Activated CD4-positive, alpha-beta T cell treated with anti-CD3 and anti-CD28 coated beads for 24 hours (primary cell): ENCODE results near the gene C1orf116.

ENCODE experiments used
- DNase-seq, 2 donors: peaks; one replicate each; pipeline ENCODE4 v3.0.0-alpha.2; 2020; ENCODE audit warnings: low read depth in 2 of 2

Gene C1orf116

GRCh38 chr1:207034998-207035397 is 2.4 kb upstream of the C1orf116 start:
- DNase-seq = no peak

GRCh38 chr1:207034208-207034607 is 1.7 kb upstream of the C1orf116 start:
- DNase-seq = no peak

DNA sequence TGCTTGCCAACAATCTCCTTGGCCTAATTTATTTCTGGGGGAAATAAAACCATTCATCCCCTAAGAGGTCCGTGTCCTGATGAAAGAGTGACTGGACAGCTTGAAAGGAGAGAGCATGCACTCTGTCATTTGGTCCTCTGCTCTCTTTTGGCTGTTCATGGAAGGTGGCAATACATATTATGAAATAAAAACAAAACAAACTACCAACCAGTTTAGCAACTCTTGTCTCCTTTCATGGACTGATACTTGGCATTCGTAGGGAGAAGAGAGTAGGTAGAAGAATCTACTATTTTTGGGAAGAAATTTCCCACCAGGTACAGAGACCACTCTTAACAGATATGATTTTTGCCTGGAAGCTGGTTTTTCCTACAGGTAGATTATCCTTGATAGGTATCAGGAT is 746 bp upstream of the C1orf116 start:
- DNase-seq = no peak

- no peak for DNase-seq
Measured at GRCh38 chr1:207031632-207032264, 808 bp downstream of the C1orf116 start.

DNA sequence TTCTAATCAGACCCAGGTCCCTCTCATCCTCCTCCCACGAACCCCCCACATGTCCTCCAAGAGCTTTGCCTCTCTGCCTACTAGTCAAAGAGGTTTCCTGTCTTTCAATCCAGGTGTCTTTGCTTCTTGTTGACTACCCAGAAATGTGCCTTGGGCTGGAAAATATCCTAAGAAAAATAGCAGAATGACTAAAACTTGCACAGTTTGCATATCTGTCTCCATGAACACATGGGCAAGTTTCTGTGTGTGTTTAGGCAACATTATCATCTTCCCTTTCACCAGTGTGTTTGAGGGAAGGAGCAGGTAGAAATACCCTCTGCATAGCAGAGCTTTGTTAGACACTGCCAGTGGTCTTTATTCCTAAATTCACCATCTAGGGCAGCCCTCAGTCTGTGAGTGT is 1.5 kb downstream of the C1orf116 start:
- no peak for DNase-seq

DNA sequence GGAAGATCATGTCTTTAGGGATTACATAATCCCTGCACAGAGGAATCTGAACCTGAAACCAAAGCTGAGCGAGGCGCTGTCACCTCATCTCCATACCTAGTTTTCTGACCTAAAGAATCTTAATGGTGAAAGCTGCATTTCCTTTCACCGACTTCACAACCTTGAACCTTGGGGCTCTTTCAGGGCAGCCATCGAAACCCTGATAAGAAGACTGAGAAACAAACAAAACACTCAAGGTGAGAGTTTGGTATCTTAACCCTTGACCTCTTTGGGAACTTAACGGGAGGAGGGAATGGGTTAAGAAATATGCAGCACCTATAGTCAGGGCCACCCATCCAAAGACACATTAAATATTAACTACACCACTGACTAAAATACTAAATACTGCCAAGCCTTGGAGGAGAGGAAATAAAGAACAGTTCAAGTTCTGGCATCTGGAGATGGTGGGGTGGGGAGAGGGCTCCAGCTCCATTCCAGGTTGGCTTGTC is 2.0 kb downstream of the C1orf116 start:
- DNase-seq = no peak

GRCh38 chr1:207029701-207030521 is 2.6 kb downstream of the C1orf116 start:
- no peak for DNase-seq

DNA sequence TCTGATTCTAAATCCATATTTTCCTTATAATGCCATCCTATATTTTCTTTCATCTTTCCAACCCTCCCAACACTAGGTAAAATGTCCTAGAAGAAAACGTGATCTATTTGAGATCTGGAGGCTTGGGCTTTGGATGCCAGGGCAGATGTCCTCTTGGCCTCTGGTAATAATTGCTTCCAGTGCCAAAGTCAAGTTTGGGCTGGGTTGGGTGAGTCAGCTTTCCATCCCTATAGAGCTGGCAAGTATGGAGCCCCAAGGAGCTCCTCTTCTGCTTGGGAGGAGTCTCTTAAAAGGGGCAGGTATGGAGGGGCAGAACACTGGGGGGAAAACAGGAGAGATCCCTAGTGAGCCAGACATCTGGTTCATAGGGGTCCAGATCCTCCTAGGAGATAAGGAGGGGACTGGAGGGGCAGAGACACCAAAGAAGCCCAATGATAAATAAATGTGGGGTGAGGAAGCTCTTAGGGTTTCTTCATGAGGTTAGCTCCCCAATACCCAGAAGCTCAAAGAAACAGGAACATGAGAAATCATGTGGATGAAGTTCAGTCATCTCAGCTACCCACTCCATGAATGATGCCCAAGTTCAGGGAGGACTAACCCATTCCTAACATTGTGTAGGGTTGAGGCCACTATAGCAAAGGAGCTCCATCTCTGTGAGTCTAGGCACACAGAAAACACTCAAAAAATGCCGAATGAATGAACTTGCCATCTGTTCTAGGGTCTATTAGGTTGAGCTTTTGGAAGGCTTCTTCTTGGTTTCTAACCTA is 3.5 kb downstream of the C1orf116 start:
- DNase-seq = no peak

- no peak for DNase-seq
Measured at GRCh38 chr1:207027921-207028320, 4.6 kb downstream of the C1orf116 start.

GRCh38 chr1:207027206-207027777 is 5.3 kb downstream of the C1orf116 start:
- DNase-seq = no peak

GRCh38 chr1:207026104-207026534 is 6.4 kb downstream of the C1orf116 start:
- no peak for DNase-seq

GRCh38 chr1:207025146-207025880 is 7.2 kb downstream of the C1orf116 start:
- no peak for DNase-seq

- DNase-seq = peak in 1 of 2 donors; percentile 4
Measured at GRCh38 chr1:207024202-207025145, 8.1 kb downstream of the C1orf116 start.

DNA sequence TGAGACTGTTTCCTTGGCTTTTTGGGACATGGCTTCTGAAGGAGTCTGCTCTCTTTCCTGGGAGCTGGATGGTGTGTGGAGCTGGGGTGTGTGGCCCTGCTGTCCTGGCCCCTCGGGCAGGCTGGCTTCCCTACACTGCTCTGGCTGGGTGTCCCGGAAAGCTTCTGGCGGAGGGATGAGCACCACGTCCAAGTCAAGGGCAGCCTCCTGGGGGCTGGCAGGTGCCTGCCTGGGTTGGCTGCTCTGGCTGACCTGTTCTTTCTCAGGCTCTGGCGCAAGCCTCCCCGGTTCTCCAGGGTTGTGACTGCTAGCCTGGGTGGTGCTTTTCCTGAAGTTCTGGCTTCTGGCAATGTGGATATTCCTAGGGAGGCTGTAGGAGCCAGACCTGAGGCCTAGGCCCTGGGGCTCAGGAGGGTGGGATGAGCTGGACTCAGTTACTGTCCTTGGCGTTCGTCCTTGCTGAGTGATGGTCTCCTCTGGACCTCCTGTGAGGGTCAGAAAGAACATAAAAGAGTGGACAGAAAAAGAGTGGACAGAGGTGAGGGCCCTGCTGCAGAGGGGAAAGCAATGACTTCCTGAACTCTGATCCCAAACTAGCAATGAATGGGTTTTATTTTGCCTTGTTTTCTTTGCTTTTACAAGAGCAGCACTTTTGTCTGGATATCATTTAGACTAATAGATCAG is 9.4 kb downstream of the C1orf116 start:
- DNase-seq = no peak

DNA sequence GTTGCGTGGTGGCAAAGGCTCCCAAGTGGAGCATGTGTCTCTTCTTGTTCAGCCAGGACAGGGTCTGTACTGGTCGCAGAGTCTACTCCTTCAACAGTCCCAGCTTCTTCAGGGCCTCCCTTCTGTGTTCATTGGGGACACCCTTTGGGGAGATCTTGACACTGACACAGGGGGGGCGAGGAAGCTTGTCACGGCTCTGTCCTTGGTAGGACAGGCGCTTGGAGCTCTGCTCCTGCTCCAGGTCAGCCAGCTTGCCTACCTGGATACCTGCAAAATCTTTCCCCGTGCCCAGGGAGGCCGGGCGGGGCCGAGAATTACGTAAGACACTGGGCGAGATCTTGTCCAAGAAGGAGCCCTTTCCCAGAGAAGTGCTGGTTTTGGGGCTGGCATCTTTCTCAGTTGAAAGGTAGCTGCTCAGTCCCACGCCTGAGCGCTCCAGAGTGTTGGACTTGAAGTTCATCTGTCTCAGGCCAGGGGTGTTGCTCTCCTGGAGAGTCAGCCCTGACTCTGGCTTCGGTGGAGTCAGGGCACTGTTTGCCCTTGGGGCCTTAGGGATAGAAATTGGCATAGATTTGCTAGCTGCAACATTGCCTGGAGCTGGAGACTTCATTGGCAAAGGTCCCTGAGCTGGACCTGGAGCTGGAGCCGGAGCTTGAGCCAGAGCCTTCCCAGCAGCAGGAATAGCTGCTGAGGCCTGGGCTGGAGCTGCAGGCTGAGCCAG is 10.5 kb downstream of the C1orf116 start:
- no peak for DNase-seq

DNA sequence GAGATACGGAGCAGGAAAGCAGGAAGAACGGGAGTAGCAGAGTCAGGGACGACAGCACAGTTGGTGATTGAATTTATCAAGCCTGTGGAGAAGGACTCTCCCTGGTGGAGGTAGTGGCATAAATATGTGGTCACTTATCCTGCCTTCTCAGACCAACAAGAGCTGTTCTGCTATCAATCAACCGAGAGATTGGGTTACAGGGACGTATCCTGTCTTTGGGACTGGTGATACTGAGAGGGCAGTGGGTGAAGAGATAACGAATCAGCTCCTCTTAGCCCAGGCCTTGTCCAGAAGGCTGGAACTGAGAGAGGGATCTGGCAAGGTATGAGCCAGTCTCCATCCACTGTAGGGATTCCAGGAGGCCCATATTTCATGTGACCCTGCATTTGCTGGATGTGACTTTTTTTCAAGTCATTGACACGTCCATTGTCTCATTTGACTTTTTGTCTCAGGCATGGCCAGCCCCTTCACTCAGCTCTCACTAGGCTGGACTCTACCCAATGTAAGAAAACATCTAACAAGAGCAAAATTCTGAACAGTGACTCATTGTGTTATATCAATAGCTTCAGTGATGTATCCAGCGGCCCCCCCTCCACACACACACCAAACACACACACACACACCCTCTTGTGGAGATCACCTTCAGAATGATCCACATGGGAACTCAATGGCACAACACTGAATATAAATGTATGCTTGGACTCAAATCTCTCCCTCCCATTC is 11.3 kb downstream of the C1orf116 start:
- no peak for DNase-seq

DNA sequence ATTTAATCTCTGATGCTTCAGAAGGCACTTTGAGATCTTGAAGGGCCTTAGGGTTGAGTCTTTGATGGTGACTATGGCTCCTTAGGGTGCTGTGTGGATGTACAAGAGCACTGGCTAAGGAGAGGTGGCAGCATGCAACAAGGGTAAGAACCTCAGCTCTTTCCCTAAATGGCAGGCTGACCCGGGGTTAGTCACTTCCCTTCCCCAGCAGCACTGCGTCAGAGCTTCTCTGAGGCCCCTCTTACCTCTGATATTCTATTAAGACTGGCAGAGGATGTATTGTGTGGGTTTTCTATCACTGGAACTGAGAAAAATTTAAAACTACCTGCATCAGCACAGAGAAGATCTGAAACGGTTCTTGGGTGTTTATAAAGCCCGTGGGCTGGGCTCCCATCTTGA is 11.8 kb downstream of the C1orf116 start:
- DNase-seq = no peak

DNA sequence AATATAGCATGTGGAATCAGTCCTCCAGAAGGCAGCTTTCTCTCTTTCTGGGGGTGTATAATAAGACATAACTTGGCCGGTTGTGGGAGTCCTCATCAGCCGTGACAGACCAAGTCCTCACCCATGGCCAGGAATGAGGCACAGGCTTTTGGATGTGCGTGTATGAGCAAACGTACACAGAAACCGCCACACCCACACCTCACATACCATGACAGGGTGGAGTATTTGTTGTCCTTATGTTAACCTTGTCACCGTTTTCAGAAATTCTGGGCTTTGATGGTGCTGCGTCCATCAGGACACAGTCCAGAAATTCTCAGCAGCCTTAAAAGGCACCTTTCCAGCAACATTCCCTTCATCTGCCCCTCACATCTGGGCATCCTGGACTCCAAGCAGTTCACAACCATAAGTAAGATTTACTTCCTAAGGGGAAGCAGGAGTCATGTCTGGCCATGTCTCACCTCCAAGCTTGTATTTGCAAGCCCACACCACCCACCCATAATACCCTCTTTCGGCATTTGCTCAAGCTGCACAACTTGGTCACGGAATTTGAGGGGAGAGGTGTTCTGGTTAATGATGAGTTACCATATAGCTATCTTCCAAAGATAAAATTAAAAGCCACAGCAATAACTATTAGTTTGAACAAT is 12.4 kb downstream of the C1orf116 start:
- DNase-seq = no peak
